SK-N-MC (cell line): ENCODE results near the gene CBL.
"Not testable (repeated sequence)": the region's sequence is repeated elsewhere in the genome, so short reads cannot be mapped to it uniquely, and the experiment has no call there.

Experiments used
- EZH2 ChIP-seq: fragments of 200-600 bp; sonication (generic); IDR thresholded peaks from one replicate; pipeline ENCODE4 v1.6.1; 2017; ENCODE audit warnings: antibody characterized with exemption
- POLR2AphosphoS5 ChIP-seq: IDR thresholded peaks from 2 replicates; pipeline ENCODE4 v1.6.1; 2012; ENCODE audit warnings: mild to moderate bottlenecking, low read depth, low read length, borderline replicate concordance

DNA sequence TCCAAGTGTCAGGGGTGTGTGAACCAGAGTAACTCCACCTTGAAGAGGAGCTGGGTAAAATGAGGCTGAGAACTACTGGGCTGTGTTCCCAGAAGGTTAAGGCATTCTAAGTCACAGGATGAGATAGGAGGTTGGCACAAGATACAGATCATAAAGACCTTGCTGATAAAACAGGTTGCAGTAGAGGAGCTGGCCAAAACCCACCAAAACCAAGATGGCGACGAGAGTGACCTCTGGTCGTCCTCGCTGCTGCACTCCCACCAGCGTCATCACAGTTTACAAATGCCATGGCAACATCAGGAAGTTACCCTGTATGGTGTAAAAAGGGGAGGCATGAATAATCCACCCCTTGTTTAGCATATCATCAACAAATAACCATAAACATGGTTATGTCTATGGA lies 4.9 kb upstream of the CBL start:
- TF ChIP-seq POLR2AphosphoS5, EZH2: not testable (repeated sequence)
